CD8-positive, alpha-beta memory T cell (primary cell): ENCODE results near the gene TEX13A. TPM values are rescaled to one million over a fixed set of nuclear protein-coding genes. Genes with fewer than 3 reads are reported as not detected.

Experiments
- CTCF ChIA-PET: fragments of 350-600 bp; sonication (Branson Sonifier 250); formaldehyde crosslinking; loops from one replicate; lab custom pipeline; 2021; ENCODE audit warnings: antibody characterized with exemption; lab: Charles Lee
- POLR2A ChIA-PET: fragments of 350-600 bp; sonication (Branson Sonifier 250); formaldehyde crosslinking; loops from one replicate; lab custom pipeline; 2021; ENCODE audit warnings: antibody characterized with exemption; lab: Charles Lee
- DNase-seq, 5 donors: peaks; one replicate each; pipeline versions ENCODE4 v3.0.0 to v3.0.0-alpha.2; 2020 to 2022; ENCODE audit warnings: mixed read lengths in 1 of 5
- H3K27ac ChIP-seq: one replicate; pipeline ENCODE4 v1.7.0; 2013; ENCODE audit warnings: low read depth, mild to moderate bottlenecking, low read length, moderate library complexity
- H3K27me3 ChIP-seq: 2 replicates; pipeline ENCODE4 v1.7.0; 2013; ENCODE audit warnings: low read length, mild to moderate bottlenecking; ENCODE audit not compliant: insufficient read depth, poor library complexity, severe bottlenecking
- H3K36me3 ChIP-seq: 2 replicates; pipeline ENCODE4 v1.7.0; 2013; ENCODE audit warnings: mild to moderate bottlenecking, low read length, moderate library complexity; ENCODE audit not compliant: insufficient read depth
- H3K4me1 ChIP-seq: 2 replicates; pipeline ENCODE4 v1.7.0; 2013; ENCODE audit warnings: mild to moderate bottlenecking, low read length, moderate library complexity; ENCODE audit not compliant: insufficient read depth
- H3K4me3 ChIP-seq: 2 replicates; pipeline ENCODE4 v1.7.0; 2013; ENCODE audit warnings: mild to moderate bottlenecking, low read length
- H3K9me3 ChIP-seq: 2 replicates; pipeline ENCODE4 v1.7.0; 2013; ENCODE audit warnings: mild to moderate bottlenecking, low read length
- H3K27ac Mint-ChIP-seq, 8 donors: one replicate each; pipeline ENCODE4 v1.8.0; 2020 to 2021; ENCODE audit warnings: mixed read lengths in 8 of 8, mild to moderate bottlenecking in 6 of 8, inconsistent platforms in 3 of 8, moderate library complexity in 3 of 8
- H3K27me3 Mint-ChIP-seq, 2 donors: one replicate each; pipeline ENCODE4 v1.8.0; 2020 to 2021; ENCODE audit warnings: mixed read lengths in 2 of 2, mild to moderate bottlenecking in 1 of 2, moderate library complexity in 1 of 2
- H3K36me3 Mint-ChIP-seq, 3 donors: one replicate each; pipeline ENCODE4 v1.8.0; 2020 to 2021; ENCODE audit warnings: mixed read lengths in 3 of 3, inconsistent platforms in 1 of 3, mild to moderate bottlenecking in 1 of 3
- H3K4me1 Mint-ChIP-seq, 3 donors: one replicate each; pipeline ENCODE4 v1.8.0; 2020 to 2021; ENCODE audit warnings: mixed read lengths in 3 of 3, inconsistent platforms in 1 of 3, mild to moderate bottlenecking in 1 of 3
- H3K4me3 Mint-ChIP-seq, 7 donors: one replicate each; pipeline ENCODE4 v1.8.0; 2020 to 2021; ENCODE audit warnings: mixed read lengths in 7 of 7, mild to moderate bottlenecking in 6 of 7, moderate library complexity in 4 of 7, inconsistent platforms in 2 of 7
- H3K9me3 Mint-ChIP-seq, 5 donors: one replicate each; pipeline ENCODE4 v1.8.0; 2020 to 2022; ENCODE audit warnings: mixed read lengths in 5 of 5, mild to moderate bottlenecking in 3 of 5, moderate library complexity in 2 of 5, inconsistent platforms in 1 of 5
- polyA plus RNA-seq: library from polyadenylated mRNA; unstranded; fragments of 300-500 nt; fragmentation: Illumina TruSeq; gene quantifications from one replicate; pipeline ENCODE4 v1.2.3, GENCODE V29; 2021
- total RNA-seq, 2 experiments: library from RNA; stranded (reverse); gene quantifications; one replicate each; pipeline ENCODE4 v1.2.3, GENCODE V29; 2021

Gene TEX13A, protein sequence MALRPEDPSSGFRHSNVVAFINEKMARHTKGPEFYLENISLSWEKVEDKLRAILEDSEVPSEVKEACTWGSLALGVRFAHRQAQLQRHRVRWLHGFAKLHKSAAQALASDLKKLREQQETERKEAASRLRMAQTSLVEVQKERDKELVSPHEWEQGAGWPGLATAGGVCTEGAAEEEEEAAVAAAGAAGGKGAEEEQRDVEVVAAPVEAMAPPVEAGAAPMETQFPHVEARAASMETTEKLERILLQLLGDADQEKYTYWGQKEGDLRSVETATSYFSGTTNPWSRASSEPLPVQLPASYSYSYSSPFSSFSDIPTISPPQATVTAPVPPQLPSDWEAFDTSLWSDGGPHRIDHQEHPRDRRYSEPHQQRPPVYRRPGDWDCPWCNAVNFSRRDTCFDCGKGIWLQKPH
- not detected for total RNA-seq
- not detected for polyA plus RNA-seq

DNA sequence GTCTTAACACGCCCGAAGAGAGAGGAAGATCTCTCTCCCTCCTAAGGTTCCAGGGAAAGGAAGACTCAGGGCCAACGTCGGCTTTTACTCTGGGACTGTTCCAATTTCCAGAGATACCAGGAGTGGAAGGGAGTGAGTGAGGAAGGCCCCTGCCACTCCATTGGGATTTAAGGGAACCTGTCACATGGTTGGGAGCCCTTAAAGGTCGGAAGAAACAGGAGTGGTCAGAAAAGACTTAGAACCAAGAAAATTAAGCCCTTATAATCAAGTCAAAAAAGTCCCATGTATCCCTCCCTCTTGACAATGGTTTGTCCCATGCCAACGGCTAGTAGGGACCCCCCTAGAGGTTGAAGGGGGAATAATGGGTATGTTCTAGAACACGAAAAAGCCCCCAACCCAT, at the start of gene TEX13A:
TEX13A (minus strand) TSS at position 59 of the 400 bp plus-strand sequence. CDS start 297 bp downstream, outside the sequence.
- DNase-seq, result no peak
- ChIA-PET CTCF (no interaction called here), POLR2A (no interaction called here)
- no peaks in the 10 kb centered on the region for H3K36me3 ChIP-seq
- H3K9me3 ChIP-seq, result no peaks in the 10 kb centered on the region
- peaks cover 0 to 2% of the 10 kb centered on the region in 2 donors for H3K27me3 Mint-ChIP-seq
- no peaks in the 10 kb centered on the region for H3K4me1 Mint-ChIP-seq
- no peak within 1 kb of the TSS for H3K4me3 Mint-ChIP-seq
- no peaks in the 10 kb centered on the region for H3K27me3 ChIP-seq
- no peak within 1 kb of the TSS for H3K4me3 ChIP-seq
- H3K27ac ChIP-seq, result no peak within 1 kb of the TSS
- H3K4me1 ChIP-seq, result no peaks in the 10 kb centered on the region
- no peak within 1 kb of the TSS for H3K27ac Mint-ChIP-seq
- no peaks in the 10 kb centered on the region for H3K36me3 Mint-ChIP-seq
- peaks cover 0 to 7% (median 7%) of the 10 kb centered on the region in 5 donors for H3K9me3 Mint-ChIP-seq

DNA sequence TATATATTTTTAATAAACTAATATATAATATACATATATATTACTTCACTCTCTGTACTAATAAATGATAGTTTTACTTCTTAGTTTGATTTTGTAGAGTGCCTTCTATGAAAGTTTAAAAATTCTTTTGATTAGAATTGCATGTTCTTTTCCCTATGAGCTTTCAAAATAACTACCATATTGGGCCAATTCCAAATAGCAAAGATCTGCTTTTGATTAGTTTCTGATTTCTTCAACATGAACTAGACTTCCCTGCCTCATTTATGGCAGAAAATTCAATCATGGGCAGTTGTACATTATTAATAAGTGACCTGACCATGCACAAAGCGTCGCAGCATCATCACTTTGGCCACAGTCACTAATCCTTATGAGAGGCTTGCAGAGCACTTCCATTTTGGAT, 48.9 kb upstream of the TEX13A start:
- Histone ChIP-seq H3K4me3 (no peak overlapping the region), H3K36me3 (no peaks in the 10 kb centered on the region), H3K27me3 (no peaks in the 10 kb centered on the region), H3K4me1 (no peaks in the 10 kb centered on the region), H3K9me3 (no peaks in the 10 kb centered on the region), H3K27ac (no peak overlapping the region)
- Mint-ChIP-seq H3K4me3 (no peak overlapping the region), H3K27me3 (peaks cover 0 to 12% of the 10 kb centered on the region in 2 donors), H3K4me1 (no peaks in the 10 kb centered on the region), H3K27ac (no peak overlapping the region), H3K9me3 (peaks cover 0 to 1% (median 0%) of the 10 kb centered on the region in 5 donors), H3K36me3 (no peaks in the 10 kb centered on the region)
- DNase-seq, result no peak
- ChIA-PET CTCF (no interaction called here), POLR2A (no interaction called here)

DNA sequence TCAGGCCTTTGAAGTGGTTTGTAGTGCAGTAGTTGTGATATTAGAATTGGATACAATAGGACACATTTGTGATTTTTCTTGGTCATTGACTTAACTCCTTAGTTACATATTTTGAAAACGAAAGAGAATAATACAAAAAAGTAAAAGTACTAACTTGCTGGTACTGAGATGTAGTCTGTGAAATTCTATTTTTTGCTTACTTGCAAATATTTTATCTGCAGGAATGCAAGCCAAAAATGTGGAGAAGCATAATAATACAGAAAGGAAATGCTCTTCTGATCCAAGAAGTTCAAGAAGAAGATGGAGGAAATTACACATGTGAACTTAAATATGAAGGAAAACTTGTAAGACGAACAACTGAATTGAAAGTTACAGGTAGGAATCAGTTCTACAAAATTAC, 46.7 kb upstream of the TEX13A start:
- Mint-ChIP-seq H3K4me3 (no peak overlapping the region), H3K27ac (no peak overlapping the region), H3K4me1 (no peaks in the 10 kb centered on the region), H3K27me3 (peaks cover 0 to 12% of the 10 kb centered on the region in 2 donors), H3K36me3 (no peaks in the 10 kb centered on the region), H3K9me3 (no peaks in the 10 kb centered on the region)
- Histone ChIP-seq H3K4me3 (no peak overlapping the region), H3K27me3 (no peaks in the 10 kb centered on the region), H3K36me3 (no peaks in the 10 kb centered on the region), H3K4me1 (no peaks in the 10 kb centered on the region), H3K27ac (no peak overlapping the region), H3K9me3 (no peaks in the 10 kb centered on the region)
- POLR2A ChIA-PET, result no interaction called here
- CTCF ChIA-PET, result no interaction called here
- DNase-seq, result no peak

DNA sequence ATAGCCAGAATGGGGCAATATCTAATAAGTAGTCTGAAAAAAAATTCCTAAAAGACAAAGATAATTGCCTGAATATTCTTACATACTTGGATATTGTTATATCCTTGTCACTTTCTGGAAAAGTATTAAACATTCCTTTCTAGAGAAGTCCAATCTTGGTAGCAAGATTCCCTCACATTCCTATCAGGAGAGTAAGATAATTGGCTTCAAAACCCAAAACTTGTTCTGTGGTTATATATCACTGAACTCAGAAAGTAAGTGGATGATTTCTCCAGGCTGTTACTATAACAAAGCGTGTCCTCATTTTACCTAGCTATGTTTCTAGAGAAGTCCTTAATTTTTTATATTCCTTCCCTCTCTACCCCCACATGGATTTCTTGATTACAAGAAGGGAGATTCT, 46.0 kb upstream of the TEX13A start:
- Mint-ChIP-seq H3K4me1 (no peaks in the 10 kb centered on the region), H3K36me3 (no peaks in the 10 kb centered on the region), H3K27me3 (peaks cover 0 to 12% of the 10 kb centered on the region in 2 donors), H3K27ac (no peak overlapping the region), H3K9me3 (peaks cover 0 to 1% (median 0%) of the 10 kb centered on the region in 5 donors), H3K4me3 (no peak overlapping the region)
- DNase-seq, result no peak
- no peak overlapping the region for H3K4me3 ChIP-seq
- no peaks in the 10 kb centered on the region for H3K36me3 ChIP-seq
- no peaks in the 10 kb centered on the region for H3K27me3 ChIP-seq
- no peak overlapping the region for H3K27ac ChIP-seq
- no peaks in the 10 kb centered on the region for H3K4me1 ChIP-seq
- no peaks in the 10 kb centered on the region for H3K9me3 ChIP-seq
- CTCF ChIA-PET, result no interaction called here
- POLR2A ChIA-PET, result no interaction called here

DNA sequence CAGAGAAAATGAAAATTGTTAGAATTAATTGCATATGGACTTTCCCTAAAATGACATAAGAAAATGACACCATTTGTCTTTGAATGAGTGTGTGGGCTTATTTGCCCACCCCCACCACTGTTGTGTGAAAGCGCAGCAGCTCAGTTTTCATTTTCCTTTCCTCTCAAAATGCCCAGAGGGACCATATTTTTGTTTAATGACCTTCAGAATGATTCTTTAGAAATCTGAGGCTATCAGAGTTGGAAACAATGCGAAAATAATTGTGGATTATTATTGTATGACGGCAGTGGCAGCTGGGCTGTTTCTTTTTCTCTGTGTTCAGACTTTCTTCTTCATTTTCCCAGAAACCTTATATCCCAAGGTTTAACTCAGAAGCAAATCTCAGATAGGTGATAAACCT, 44.6 kb upstream of the TEX13A start:
- Histone ChIP-seq H3K27ac (no peak overlapping the region), H3K4me3 (no peak overlapping the region), H3K36me3 (no peaks in the 10 kb centered on the region), H3K27me3 (no peaks in the 10 kb centered on the region), H3K4me1 (no peaks in the 10 kb centered on the region), H3K9me3 (no peaks in the 10 kb centered on the region)
- POLR2A ChIA-PET, result no interaction called here
- H3K36me3 Mint-ChIP-seq, result no peaks in the 10 kb centered on the region
- H3K4me1 Mint-ChIP-seq, result no peaks in the 10 kb centered on the region
- no peak overlapping the region for H3K4me3 Mint-ChIP-seq
- no peak for DNase-seq
- CTCF ChIA-PET, result no interaction called here
- H3K9me3 Mint-ChIP-seq, result peaks cover 0 to 4% (median 0%) of the 10 kb centered on the region in 5 donors
- H3K27ac Mint-ChIP-seq, result no peak overlapping the region
- H3K27me3 Mint-ChIP-seq, result peaks cover 0 to 12% of the 10 kb centered on the region in 2 donors

DNA sequence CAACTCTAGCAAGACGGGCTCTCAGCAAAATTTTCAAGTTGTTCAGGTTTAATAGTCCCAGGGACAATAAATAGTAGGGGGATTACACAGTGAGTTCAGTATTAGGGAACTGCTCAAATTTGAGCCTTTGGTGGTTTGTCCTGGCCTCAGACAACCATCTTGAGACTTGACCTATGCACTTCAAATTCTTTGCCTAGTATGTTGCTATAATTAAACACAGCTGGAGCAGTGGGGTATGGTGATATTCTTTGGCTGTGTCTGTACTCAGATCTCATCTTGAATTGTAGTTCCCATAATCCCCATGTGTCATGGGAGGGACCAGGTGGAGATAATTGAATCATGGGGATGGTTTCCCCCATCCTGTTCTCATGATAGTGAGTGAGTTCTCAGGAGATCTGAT, 43.3 kb upstream of the TEX13A start:
- ChIA-PET CTCF (no interaction called here), POLR2A (no interaction called here)
- H3K4me1 ChIP-seq, result no peaks in the 10 kb centered on the region
- no peaks in the 10 kb centered on the region for H3K9me3 ChIP-seq
- H3K27ac ChIP-seq, result no peak overlapping the region
- DNase-seq, result no peak
- no peaks in the 10 kb centered on the region for H3K27me3 ChIP-seq
- no peak overlapping the region for H3K4me3 ChIP-seq
- H3K36me3 ChIP-seq, result no peaks in the 10 kb centered on the region
- no peaks in the 10 kb centered on the region for H3K4me1 Mint-ChIP-seq
- no peak overlapping the region for H3K27ac Mint-ChIP-seq
- H3K9me3 Mint-ChIP-seq, result peaks cover 0 to 4% (median 0%) of the 10 kb centered on the region in 5 donors
- no peaks in the 10 kb centered on the region for H3K36me3 Mint-ChIP-seq
- H3K4me3 Mint-ChIP-seq, result no peak overlapping the region
- peaks cover 0 to 12% of the 10 kb centered on the region in 2 donors for H3K27me3 Mint-ChIP-seq

DNA sequence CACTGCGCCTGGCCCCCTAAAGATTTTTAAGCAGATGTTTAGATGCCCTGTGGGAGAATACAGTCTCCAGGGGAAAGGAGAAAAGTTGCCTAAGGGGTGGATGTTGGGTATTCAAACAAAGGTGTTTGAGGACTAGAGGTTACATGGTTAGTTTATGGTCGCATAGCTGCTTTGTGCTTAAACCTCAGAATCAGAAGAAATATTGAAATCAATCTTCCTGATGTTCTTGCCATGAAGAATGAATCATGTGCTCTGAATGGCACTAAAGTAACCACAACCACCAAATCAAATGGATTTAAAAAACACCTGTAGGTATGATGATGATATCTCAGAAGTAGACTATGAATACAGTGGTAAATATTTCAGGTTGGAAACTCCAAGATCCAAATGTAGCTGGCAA, 42.7 kb upstream of the TEX13A start:
- Histone ChIP-seq H3K27ac (no peak overlapping the region), H3K36me3 (no peaks in the 10 kb centered on the region), H3K4me1 (no peaks in the 10 kb centered on the region), H3K27me3 (no peaks in the 10 kb centered on the region), H3K9me3 (no peaks in the 10 kb centered on the region), H3K4me3 (no peak overlapping the region)
- Mint-ChIP-seq H3K27ac (no peak overlapping the region), H3K36me3 (no peaks in the 10 kb centered on the region), H3K27me3 (peaks cover 0 to 12% of the 10 kb centered on the region in 2 donors), H3K4me1 (no peaks in the 10 kb centered on the region), H3K9me3 (peaks cover 0 to 4% (median 0%) of the 10 kb centered on the region in 5 donors), H3K4me3 (no peak overlapping the region)
- no peak for DNase-seq
- CTCF ChIA-PET, result no interaction called here
- POLR2A ChIA-PET, result no interaction called here

DNA sequence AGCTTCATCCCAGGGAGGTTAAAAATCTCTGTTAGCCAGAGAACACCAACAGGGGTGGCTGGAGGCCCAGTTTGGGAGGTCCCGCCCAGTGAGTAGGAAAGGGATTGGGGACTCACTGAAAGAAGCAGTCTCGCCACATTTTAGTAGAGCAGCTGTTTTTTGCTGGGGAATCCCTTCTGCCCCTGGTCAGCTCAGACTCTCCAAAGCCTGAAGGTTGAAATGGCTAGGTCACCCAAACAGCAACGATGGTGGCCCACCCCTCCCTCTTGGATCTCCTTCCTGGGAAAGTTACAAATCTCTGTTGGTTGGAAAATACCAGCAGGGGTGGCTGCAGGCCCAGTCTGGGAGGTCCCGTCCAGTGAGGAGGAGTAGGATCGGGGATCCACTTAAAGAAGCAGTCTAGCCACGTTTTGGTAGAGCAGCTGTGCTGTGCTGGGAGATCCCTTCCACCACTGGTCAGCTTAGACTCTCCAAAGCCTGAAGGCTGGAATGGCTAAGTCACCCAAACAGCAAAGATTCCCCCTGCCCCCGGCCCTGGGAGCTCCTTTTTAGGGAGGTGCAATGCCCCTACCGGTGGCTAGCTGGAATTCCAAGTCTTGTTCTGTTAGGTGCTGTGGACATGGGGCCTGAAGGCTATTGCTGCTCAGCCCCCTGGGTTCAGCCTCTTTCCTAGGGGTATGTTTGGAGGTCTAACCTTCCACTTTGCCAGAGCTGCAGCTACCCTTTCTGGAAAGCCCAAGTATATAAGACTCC, 40.0 kb upstream of the TEX13A start:
- H3K27ac Mint-ChIP-seq, result no peak overlapping the region
- Histone ChIP-seq H3K27me3 (no peaks in the 10 kb centered on the region), H3K27ac (no peak overlapping the region), H3K9me3 (no peaks in the 10 kb centered on the region), H3K36me3 (no peaks in the 10 kb centered on the region), H3K4me3 (no peak overlapping the region), H3K4me1 (no peaks in the 10 kb centered on the region)
- no peak overlapping the region for H3K4me3 Mint-ChIP-seq
- H3K27me3 Mint-ChIP-seq, result peaks cover 0 to 11% of the 10 kb centered on the region in 2 donors
- H3K36me3 Mint-ChIP-seq, result no peaks in the 10 kb centered on the region
- ChIA-PET POLR2A (no interaction called here), CTCF (no interaction called here)
- H3K9me3 Mint-ChIP-seq, result peaks cover 0 to 4% (median 0%) of the 10 kb centered on the region in 5 donors
- no peak for DNase-seq
- H3K4me1 Mint-ChIP-seq, result no peaks in the 10 kb centered on the region
